AG09319 (cell line): ENCODE measurements around the gene EPB41L2.

Source experiments
- DNase-seq: peaks from one replicate; pipeline ENCODE4 v3.0.0-alpha.2; 2010; ENCODE audit warnings: low read depth; ENCODE audit errors: extremely low read depth
- CTCF ChIP-seq: IDR thresholded peaks from 2 replicates; pipeline ENCODE4 v1.5.1; 2011; ENCODE audit warnings: low read depth, mild to moderate bottlenecking, inconsistent platforms, low read length, moderate library complexity

EPB41L2 gene

GRCh38 chr6:131002661-131002980 lies 60.4 kb downstream of the EPB41L2 start:
- TF ChIP-seq CTCF: no peak
- no peak for DNase-seq

GRCh38 chr6:131001945-131002660 lies 60.9 kb downstream of the EPB41L2 start:
- DNase-seq: no peak
- TF ChIP-seq CTCF: no peak

GRCh38 chr6:131001111-131001736 lies 61.8 kb downstream of the EPB41L2 start:
- no peak for DNase-seq
- TF ChIP-seq CTCF: no peak

- no peak for DNase-seq
- no peak for TF ChIP-seq CTCF
Measured at GRCh38 chr6:131000544-131000943, 62.5 kb downstream of the EPB41L2 start.

GRCh38 chr6:130997061-130997753 lies 65.8 kb downstream of the EPB41L2 start:
- no peak for DNase-seq
- TF ChIP-seq CTCF: no peak

GRCh38 chr6:130996635-130997034 lies 66.4 kb downstream of the EPB41L2 start:
- DNase-seq: no peak
- no peak for TF ChIP-seq CTCF

- DNase-seq: no peak
- no peak for TF ChIP-seq CTCF
Measured at GRCh38 chr6:130995783-130996447, 67.1 kb downstream of the EPB41L2 start.
